Panc1 (cell line): ENCODE data around the gene NEO1. TPM values are rescaled to one million over a fixed set of nuclear protein-coding genes. Genes with fewer than 3 reads are reported as not detected.

Experiments used
- ATAC-seq: fragments of 200-7000 bp; cut with Tn5 transposase; 2 replicates; pipeline ENCODE4 v1.9.1; 2020; ENCODE audit warnings: mild to moderate bottlenecking, moderate library complexity
- BruUV-seq: library from RNA; stranded (reverse); fragments of 400-500 nt; replicated peaks from 2 replicates; lab custom pipeline; 2021; lab: Mats Ljungman, UMichigan
- CTCF ChIA-PET: fragments of 300-600 bp; sonication (Branson Sonifier 250); formaldehyde crosslinking; loops from one replicate; lab custom pipeline; 2022; ENCODE audit warnings: antibody characterized with exemption; lab: Charles Lee
- POLR2A ChIA-PET: fragments of 300-600 bp; sonication (Branson Sonifier 250); formaldehyde crosslinking; loops from one replicate; lab custom pipeline; 2022; ENCODE audit warnings: antibody characterized with exemption; lab: Charles Lee
- DNase-seq: peaks from one replicate; pipeline ENCODE4 v3.0.0-alpha.2; 2010; ENCODE audit warnings: low read depth, low spot score
- H3K27ac ChIP-seq: 2 replicates; pipeline ENCODE4 v1.5.1; 2011; ENCODE audit warnings: mild to moderate bottlenecking, low read length, inconsistent platforms
- H3K27me3 ChIP-seq: fragments of 200-500 bp; sonication (Bioruptor generic); 2 replicates; pipeline ENCODE4 v1.6.0; 2014; ENCODE audit warnings: low read length, inconsistent platforms; ENCODE audit not compliant: control insufficient read depth, insufficient read depth
- H3K36me3 ChIP-seq: fragments of 200-500 bp; sonication (Bioruptor generic); 2 replicates; pipeline ENCODE4 v1.5.1; 2014; ENCODE audit warnings: inconsistent platforms, mild to moderate bottlenecking, low read length, moderate library complexity; ENCODE audit not compliant: control insufficient read depth, insufficient read depth
- H3K4me1 ChIP-seq: 2 replicates; pipeline ENCODE4 v1.5.1; 2011; ENCODE audit warnings: inconsistent platforms, mild to moderate bottlenecking, low read length, moderate library complexity; ENCODE audit not compliant: control insufficient read depth, insufficient read depth
- H3K4me3 ChIP-seq, 2 experiments: 2 replicates each; pipeline ENCODE4 v1.5.1; 2011 to 2012; ENCODE audit warnings: low read depth in 2 of 2, low read length in 2 of 2, mild to moderate bottlenecking in 2 of 2, inconsistent platforms in 1 of 2, moderate library complexity in 1 of 2
- H3K9me3 ChIP-seq: fragments of 200-500 bp; sonication (Bioruptor generic); 2 replicates; pipeline ENCODE4 v1.5.1; 2014; ENCODE audit warnings: low read depth, mild to moderate bottlenecking, inconsistent platforms, low read length, moderate library complexity; ENCODE audit not compliant: control insufficient read depth, insufficient read depth
- CTCF ChIP-seq: fragments of 450-650 bp; IDR thresholded peaks from 2 replicates; pipeline ENCODE4 v1.5.1; 2017; ENCODE audit warnings: mild to moderate bottlenecking
- POLR2AphosphoS5 ChIP-seq: IDR thresholded peaks from 2 replicates; pipeline ENCODE4 v1.6.1; 2012; ENCODE audit warnings: mild to moderate bottlenecking, low read depth, low read length, moderate library complexity
- SIN3A ChIP-seq: IDR thresholded peaks from 2 replicates; pipeline ENCODE4 v1.6.1; 2012; ENCODE audit warnings: low read depth, mild to moderate bottlenecking, low read length, moderate library complexity, borderline replicate concordance; ENCODE audit not compliant: insufficient read depth
- TCF7L2 ChIP-seq: IDR thresholded peaks from 2 replicates; pipeline ENCODE4 v1.6.1; 2011; ENCODE audit warnings: mild to moderate bottlenecking, low read depth, low read length, inconsistent platforms
- in situ Hi-C: cut with HindIII; loops from 2 replicates; pipeline ENCODE4 v1.10.0; 2016; ENCODE audit warnings: low sequenced_read_pairs, low pct_unique_long_range_greater_than_20kb
- intact Hi-C: fragments of 100-400 bp; cut with micrococcal nuclease; formaldehyde crosslinking; loops from one replicate; pipeline ENCODE4 v1.10.0; 2022; ENCODE audit not compliant: unreplicated experiment
- total RNA-seq: library from RNA; stranded (reverse); gene quantifications from one replicate; pipeline ENCODE4 v1.2.1, GENCODE V29; 2021; ENCODE audit not compliant: unreplicated experiment
- TF ChIP-seq, protein P1 (sequence below), 2 experiments: IDR thresholded peaks; 2 replicates each; pipeline ENCODE4 v1.6.1; 2011 to 2012; ENCODE audit warnings: low read depth in 2 of 2, control low read depth in 1 of 2, low read length in 1 of 2, mild to moderate bottlenecking in 1 of 2, moderate library complexity in 1 of 2; ENCODE audit not compliant: insufficient read depth in 1 of 2

NEO1 gene
- total RNA-seq, 1 experiment from 2014 or later = 7.5 TPM

- ATAC-seq (no peak), DNase-seq (no peak)
- ChIA-PET POLR2A (no interaction called here), CTCF (no interaction called here)
- Histone ChIP-seq H3K36me3 (no peaks in the 10 kb centered on the region), H3K27ac (no peak overlapping the region), H3K4me3 (no peak overlapping the region), H3K4me1 (no peaks in the 10 kb centered on the region), H3K27me3 (0 out of 2 replicates have a peak, but pooled peaks cover under 1% of the 10 kb centered on the region), H3K9me3 (no peaks in the 10 kb centered on the region)
- intact Hi-C loops (no loop called here), in situ Hi-C loops (no loop called here)
- no TSS peak for BruUV-seq
- TF ChIP-seq, protein P1, sequence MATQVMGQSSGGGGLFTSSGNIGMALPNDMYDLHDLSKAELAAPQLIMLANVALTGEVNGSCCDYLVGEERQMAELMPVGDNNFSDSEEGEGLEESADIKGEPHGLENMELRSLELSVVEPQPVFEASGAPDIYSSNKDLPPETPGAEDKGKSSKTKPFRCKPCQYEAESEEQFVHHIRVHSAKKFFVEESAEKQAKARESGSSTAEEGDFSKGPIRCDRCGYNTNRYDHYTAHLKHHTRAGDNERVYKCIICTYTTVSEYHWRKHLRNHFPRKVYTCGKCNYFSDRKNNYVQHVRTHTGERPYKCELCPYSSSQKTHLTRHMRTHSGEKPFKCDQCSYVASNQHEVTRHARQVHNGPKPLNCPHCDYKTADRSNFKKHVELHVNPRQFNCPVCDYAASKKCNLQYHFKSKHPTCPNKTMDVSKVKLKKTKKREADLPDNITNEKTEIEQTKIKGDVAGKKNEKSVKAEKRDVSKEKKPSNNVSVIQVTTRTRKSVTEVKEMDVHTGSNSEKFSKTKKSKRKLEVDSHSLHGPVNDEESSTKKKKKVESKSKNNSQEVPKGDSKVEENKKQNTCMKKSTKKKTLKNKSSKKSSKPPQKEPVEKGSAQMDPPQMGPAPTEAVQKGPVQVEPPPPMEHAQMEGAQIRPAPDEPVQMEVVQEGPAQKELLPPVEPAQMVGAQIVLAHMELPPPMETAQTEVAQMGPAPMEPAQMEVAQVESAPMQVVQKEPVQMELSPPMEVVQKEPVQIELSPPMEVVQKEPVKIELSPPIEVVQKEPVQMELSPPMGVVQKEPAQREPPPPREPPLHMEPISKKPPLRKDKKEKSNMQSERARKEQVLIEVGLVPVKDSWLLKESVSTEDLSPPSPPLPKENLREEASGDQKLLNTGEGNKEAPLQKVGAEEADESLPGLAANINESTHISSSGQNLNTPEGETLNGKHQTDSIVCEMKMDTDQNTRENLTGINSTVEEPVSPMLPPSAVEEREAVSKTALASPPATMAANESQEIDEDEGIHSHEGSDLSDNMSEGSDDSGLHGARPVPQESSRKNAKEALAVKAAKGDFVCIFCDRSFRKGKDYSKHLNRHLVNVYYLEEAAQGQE (IDR thresholded peaks at IDR 0.05; ENCODE audit: insufficient read depth in 1 of 2, low read depth in 2 of 2, low read length in 1 of 2) = no peak
- TF ChIP-seq CTCF = no peak; the same call in 1 of the 2 replicates
- TF ChIP-seq TCF7L2 = no peak
- TF ChIP-seq SIN3A = no peak
- TF ChIP-seq POLR2AphosphoS5 = no peak
Measured at GRCh38 chr15:73015493-73015892, 36.8 kb upstream of the NEO1 start.

DNA sequence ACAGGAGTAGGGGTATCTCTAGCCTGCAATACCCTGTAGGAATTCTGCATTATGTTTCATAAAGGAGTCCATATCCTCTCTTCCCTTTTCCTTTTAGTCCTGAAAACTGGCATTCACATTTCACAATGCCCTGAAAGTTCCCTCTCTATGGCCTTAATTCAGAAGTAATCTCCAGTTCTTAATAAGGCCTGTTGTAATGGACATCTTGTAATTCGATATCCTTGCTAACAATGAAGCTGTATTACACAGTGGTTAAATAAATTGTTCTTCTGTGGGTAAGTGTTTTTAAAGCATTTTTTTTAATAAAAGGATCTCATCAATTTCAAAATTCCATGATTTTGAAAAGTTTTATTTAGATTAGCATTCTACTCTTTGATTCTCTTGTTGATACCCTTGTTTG is 34.3 kb upstream of the NEO1 start:
- no peaks in the 10 kb centered on the region for H3K27me3 ChIP-seq
- DNase-seq = no peak
- in situ Hi-C loops (no loop called here), intact Hi-C loops (no loop called here)
- ChIA-PET CTCF (no interaction called here), POLR2A (no interaction called here)
- no TSS peak for BruUV-seq
- H3K4me3 ChIP-seq = no peak overlapping the region
- TF ChIP-seq CTCF = no peak
- no peak for TF ChIP-seq POLR2AphosphoS5
- no peak for TF ChIP-seq SIN3A
- TF ChIP-seq, protein P1 (IDR thresholded peaks at IDR 0.05; ENCODE audit: insufficient read depth in 1 of 2, low read depth in 2 of 2, low read length in 1 of 2) = no peak
- TF ChIP-seq TCF7L2 = no peak
- ATAC-seq = no peak
- H3K36me3 ChIP-seq = no peaks in the 10 kb centered on the region
- H3K4me1 ChIP-seq = no peaks in the 10 kb centered on the region
- H3K9me3 ChIP-seq = no peaks in the 10 kb centered on the region
- H3K27ac ChIP-seq = no peak overlapping the region
